RPMI7951 (cell line): Measurements from ENCODE around the gene CCDC148. TPM values are rescaled to one million over a fixed set of nuclear protein-coding genes. Genes with fewer than 3 reads are reported as not detected.
A peak's percentile ranks its signal among the peaks of the same experiment; 100 is the strongest.
"Not testable (repeated sequence)": the region's sequence is repeated elsewhere in the genome, so short reads cannot be mapped to it uniquely, and the experiment has no call there.

ENCODE experiments used
- DNase-seq: peaks from one replicate; pipeline ENCODE4 v3.0.0-alpha.2; 2012; ENCODE audit warnings: low read depth
- total RNA-seq: library from RNA; depleted of rRNA; stranded (reverse); fragments of >200 nt; shearing (Covaris generic); gene quantifications from 2 replicates; pipeline ENCODE4 v1.2.3, GENCODE V29; 2014

The CCDC148 gene
- total RNA-seq, 1 experiment from 2014 or later, result 1.4 TPM

- peak; percentile 33 for DNase-seq
These were observed 26.0 kb upstream of the CCDC148 start for GRCh38 chr2:158482594-158482993.

- no peak for DNase-seq
These were observed 24.6 kb upstream of the CCDC148 start for GRCh38 chr2:158481116-158481515.

- no peak for DNase-seq
These were observed 22.3 kb upstream of the CCDC148 start for GRCh38 chr2:158478816-158479215.

- DNase-seq, result no peak
These were observed 21.7 kb upstream of the CCDC148 start for GRCh38 chr2:158478237-158478636.

GRCh38 chr2:158477202-158477601 lies 20.6 kb upstream of the CCDC148 start:
- DNase-seq, result no peak

- DNase-seq, result not testable (repeated sequence)
These were observed 18.0 kb upstream of the CCDC148 start for GRCh38 chr2:158474526-158475011.

- no peak for DNase-seq
These were observed 17.3 kb upstream of the CCDC148 start for GRCh38 chr2:158473719-158474392.

GRCh38 chr2:158473300-158473699 lies 16.7 kb upstream of the CCDC148 start:
- DNase-seq, result not testable (repeated sequence)

GRCh38 chr2:158472829-158473228 lies 16.3 kb upstream of the CCDC148 start:
- DNase-seq, result not testable (repeated sequence)

GRCh38 chr2:158467248-158467647 lies 10.7 kb upstream of the CCDC148 start:
- no peak for DNase-seq

- peak; percentile 14 for DNase-seq
These were observed 8.1 kb upstream of the CCDC148 start for GRCh38 chr2:158464426-158465281.

GRCh38 chr2:158463496-158464095 lies 7.0 kb upstream of the CCDC148 start:
- DNase-seq, result peak; percentile 61

- DNase-seq, result no peak
These were observed 4.2 kb upstream of the CCDC148 start for GRCh38 chr2:158460632-158461297.

GRCh38 chr2:158459161-158460003 lies 2.8 kb upstream of the CCDC148 start:
- no peak for DNase-seq

GRCh38 chr2:158458617-158458920 lies 2.0 kb upstream of the CCDC148 start:
- DNase-seq, result no peak

GRCh38 chr2:158457826-158458616 lies 1.5 kb upstream of the CCDC148 start:
- DNase-seq, result peak; percentile 73

GRCh38 chr2:158457092-158457825 lies 706 bp upstream of the CCDC148 start:
- peak; percentile 63 for DNase-seq

GRCh38 chr2:158443606-158444005 lies 12.9 kb downstream of the CCDC148 start:
- DNase-seq, result no peak

GRCh38 chr2:158439062-158439461 lies 17.5 kb downstream of the CCDC148 start:
- not testable (repeated sequence) for DNase-seq

- not testable (repeated sequence) for DNase-seq
These were observed 22.8 kb downstream of the CCDC148 start for GRCh38 chr2:158433716-158434115.
